K562 (cell line): ENCODE data around the gene GRHPR. TPM values are rescaled to one million over a fixed set of nuclear protein-coding genes. Genes with fewer than 3 reads are reported as not detected.

Source experiments
- CREB1 ChIP-seq, 2 experiments: sonication (generic) in 1 of 2; formaldehyde crosslinking in 1 of 2; IDR thresholded peaks; 2 replicates each; pipeline versions ENCODE4 v1.6.1 to v1.8.0; 2012 to 2022; ENCODE audit warnings: inconsistent platforms in 1 of 2, mild to moderate bottlenecking in 1 of 2, missing genetic modification reagents in 1 of 2, moderate library complexity in 1 of 2
- FOXJ3 ChIP-seq: sonication (generic); formaldehyde crosslinking; IDR thresholded peaks from 2 replicates; pipeline ENCODE4 v1.4.0; 2020; ENCODE audit warnings: mild to moderate bottlenecking, missing genetic modification reagents
- NR3C1 ChIP-seq: sonication (generic); formaldehyde crosslinking; IDR thresholded peaks from 2 replicates; pipeline ENCODE4 v1.8.1; 2022; ENCODE audit warnings: missing genetic modification reagents
- PTRF ChIP-seq: fragments of 450-650 bp; IDR thresholded peaks from 2 replicates; pipeline ENCODE4 v1.6.1; 2016; ENCODE audit warnings: mild to moderate bottlenecking, missing genetic modification characterization, missing compliant biosample characterization
- PYGO2 ChIP-seq: fragments of 450-650 bp; IDR thresholded peaks from 2 replicates; pipeline ENCODE4 v1.6.1; 2016; ENCODE audit warnings: mild to moderate bottlenecking, missing genetic modification characterization, moderate library complexity, missing compliant biosample characterization
- SMAD1 ChIP-seq: fragments of 150-350 bp; IDR thresholded peaks from 2 replicates; pipeline ENCODE4 v1.6.1; 2014; ENCODE audit warnings: low read length, low read depth; ENCODE audit not compliant: partially characterized antibody
- TSC22D4 ChIP-seq: fragments of 450-650 bp; IDR thresholded peaks from 2 replicates; pipeline ENCODE4 v1.6.1; 2016; ENCODE audit warnings: missing genetic modification characterization, missing biosample characterization, control low read depth
- USF1 ChIP-seq: sonication (generic); formaldehyde crosslinking; IDR thresholded peaks from 2 replicates; pipeline ENCODE4 v1.9.0; 2022; ENCODE audit warnings: mild to moderate bottlenecking, missing genetic modification reagents
- VEZF1 ChIP-seq: fragments of 200-800 bp; sonication (Bioruptor generic); IDR thresholded peaks from 2 replicates; pipeline ENCODE4 v1.6.1; 2017; ENCODE audit warnings: missing genetic modification characterization, missing compliant biosample characterization
- XRCC3 ChIP-seq: fragments of 450-650 bp; IDR thresholded peaks from 2 replicates; pipeline ENCODE4 v1.6.1; 2017; ENCODE audit warnings: mild to moderate bottlenecking, moderate library complexity
- ZC3H8 ChIP-seq: fragments of 450-650 bp; IDR thresholded peaks from 2 replicates; pipeline ENCODE4 v1.6.1; 2017
- ZNF134 ChIP-seq: fragments of 250-450 bp; sonication (Bioruptor Pico); conservative IDR thresholded peaks from 2 replicates; pipeline ENCODE4 v1.4.0; 2020
- ZNF146 ChIP-seq: IDR thresholded peaks from one replicate; pipeline ENCODE4 v1.6.1; 2018; ENCODE audit warnings: missing compliant biosample characterization; ENCODE audit not compliant: unreplicated experiment
- ZNF282 ChIP-seq: sonication (generic); formaldehyde crosslinking; IDR thresholded peaks from 2 replicates; pipeline ENCODE4 v1.8.1; 2023; ENCODE audit warnings: missing genetic modification reagents
- polyA plus RNA-seq, 8 experiments: library from polyadenylated mRNA; depleted of rRNA in 4 of 8; stranded (reverse) in 5 of 8; unstranded in 3 of 8; fragments of >200 nt; fragmentation: Nextera tagmentation in 2 of 8; fragmentation: Illumina TruSeq in 1 of 8; extraction: Ambion mirVana in 2 of 8; extraction: Trizol in 1 of 8; gene quantifications; 2 replicates each; pipeline versions ENCODE4 v1.2.1 to v1.2.3, GENCODE V29; 2011 to 2014; ENCODE audit warnings: inconsistent platforms in 1 of 8, missing spikeins in 1 of 8
- total RNA-seq, 7 experiments: library from RNA; depleted of rRNA in 6 of 7; stranded (reverse); fragments of >200 nt in 6 of 7; fragmentation: Illumina TruSeq in 2 of 7; extraction: Trizol in 2 of 7; gene quantifications; 2 replicates each; pipeline versions ENCODE4 v1.2.1 to v1.2.3, GENCODE V29; 2011 to 2021; ENCODE audit warnings: low replicate concordance in 1 of 7
- TF ChIP-seq, protein P1 (sequence below): fragments of 450-650 bp; IDR thresholded peaks from 2 replicates; pipeline ENCODE4 v1.6.1; 2016; ENCODE audit warnings: mild to moderate bottlenecking
- TF ChIP-seq, protein P2 (sequence below): sonication (generic); formaldehyde crosslinking; IDR thresholded peaks from 2 replicates; pipeline ENCODE4 v1.8.1; 2023; ENCODE audit warnings: mild to moderate bottlenecking, missing genetic modification reagents, moderate library complexity
- TF ChIP-seq, protein P3 (sequence below): sonication (generic); formaldehyde crosslinking; IDR thresholded peaks from 2 replicates; pipeline ENCODE4 v1.8.0; 2022; ENCODE audit warnings: mild to moderate bottlenecking, low read depth, missing genetic modification reagents
- TF ChIP-seq, protein P4 (sequence below): fragments of 250-450 bp; sonication (Bioruptor Pico); IDR thresholded peaks from 2 replicates; pipeline ENCODE4 v1.8.0; 2021; ENCODE audit warnings: mild to moderate bottlenecking, moderate library complexity

GRHPR gene
- total and polyA plus RNA-seq, 9 of the 15 experiments (the other 6 are each of a cell fraction or from before 2014, with no cell fraction given): 38.9 to 144 (median 120) TPM

DNA sequence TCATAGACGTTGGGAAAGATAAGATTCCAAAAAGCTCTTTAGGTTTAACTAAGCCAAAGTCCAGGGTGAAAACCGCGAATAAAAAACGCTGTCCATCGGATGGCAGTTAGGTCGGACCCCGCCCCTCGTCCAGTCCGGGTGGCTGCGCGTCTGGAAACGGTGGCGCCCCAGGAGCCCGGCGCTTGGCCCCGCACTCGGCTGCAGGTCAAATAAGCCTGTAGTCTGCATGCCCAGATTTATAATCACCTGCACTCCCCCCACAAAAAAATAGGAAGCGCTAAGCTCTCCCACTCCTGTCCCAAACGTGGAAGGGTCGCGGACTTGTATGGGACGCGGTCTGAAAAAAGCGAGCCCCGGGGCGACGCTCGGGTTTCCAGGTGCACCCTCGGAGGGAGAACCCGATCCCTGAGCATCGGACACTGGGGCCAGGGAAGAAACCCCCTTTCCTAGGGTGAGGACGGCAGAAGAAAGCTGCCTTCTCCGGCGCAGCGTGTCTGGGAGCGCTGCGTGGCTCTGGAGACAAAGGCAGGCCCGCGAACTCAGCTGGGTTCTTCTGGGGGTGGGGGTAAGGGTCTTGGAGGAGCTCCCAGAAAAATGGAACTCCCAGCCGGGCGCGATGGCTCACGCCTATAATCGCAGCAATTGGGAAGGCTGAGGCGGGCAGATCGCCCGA, 43.7 kb downstream of the GRHPR start (continued):
- TF ChIP-seq, protein P1, sequence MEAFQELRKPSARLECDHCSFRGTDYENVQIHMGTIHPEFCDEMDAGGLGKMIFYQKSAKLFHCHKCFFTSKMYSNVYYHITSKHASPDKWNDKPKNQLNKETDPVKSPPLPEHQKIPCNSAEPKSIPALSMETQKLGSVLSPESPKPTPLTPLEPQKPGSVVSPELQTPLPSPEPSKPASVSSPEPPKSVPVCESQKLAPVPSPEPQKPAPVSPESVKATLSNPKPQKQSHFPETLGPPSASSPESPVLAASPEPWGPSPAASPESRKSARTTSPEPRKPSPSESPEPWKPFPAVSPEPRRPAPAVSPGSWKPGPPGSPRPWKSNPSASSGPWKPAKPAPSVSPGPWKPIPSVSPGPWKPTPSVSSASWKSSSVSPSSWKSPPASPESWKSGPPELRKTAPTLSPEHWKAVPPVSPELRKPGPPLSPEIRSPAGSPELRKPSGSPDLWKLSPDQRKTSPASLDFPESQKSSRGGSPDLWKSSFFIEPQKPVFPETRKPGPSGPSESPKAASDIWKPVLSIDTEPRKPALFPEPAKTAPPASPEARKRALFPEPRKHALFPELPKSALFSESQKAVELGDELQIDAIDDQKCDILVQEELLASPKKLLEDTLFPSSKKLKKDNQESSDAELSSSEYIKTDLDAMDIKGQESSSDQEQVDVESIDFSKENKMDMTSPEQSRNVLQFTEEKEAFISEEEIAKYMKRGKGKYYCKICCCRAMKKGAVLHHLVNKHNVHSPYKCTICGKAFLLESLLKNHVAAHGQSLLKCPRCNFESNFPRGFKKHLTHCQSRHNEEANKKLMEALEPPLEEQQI: no peak
- no peak for TF ChIP-seq USF1
- TF ChIP-seq, protein P2, sequence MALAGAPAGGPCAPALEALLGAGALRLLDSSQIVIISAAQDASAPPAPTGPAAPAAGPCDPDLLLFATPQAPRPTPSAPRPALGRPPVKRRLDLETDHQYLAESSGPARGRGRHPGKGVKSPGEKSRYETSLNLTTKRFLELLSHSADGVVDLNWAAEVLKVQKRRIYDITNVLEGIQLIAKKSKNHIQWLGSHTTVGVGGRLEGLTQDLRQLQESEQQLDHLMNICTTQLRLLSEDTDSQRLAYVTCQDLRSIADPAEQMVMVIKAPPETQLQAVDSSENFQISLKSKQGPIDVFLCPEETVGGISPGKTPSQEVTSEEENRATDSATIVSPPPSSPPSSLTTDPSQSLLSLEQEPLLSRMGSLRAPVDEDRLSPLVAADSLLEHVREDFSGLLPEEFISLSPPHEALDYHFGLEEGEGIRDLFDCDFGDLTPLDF (CRISPR knock-in tag): no peak
- TF ChIP-seq NR3C1 (CRISPR knock-in tag): no peak
- no peak for TF ChIP-seq PTRF (tag)
- no peak for TF ChIP-seq ZNF146 (CRISPR knock-in tag)
- TF ChIP-seq VEZF1 (CRISPR knock-in tag): no peak
- TF ChIP-seq, protein P3, sequence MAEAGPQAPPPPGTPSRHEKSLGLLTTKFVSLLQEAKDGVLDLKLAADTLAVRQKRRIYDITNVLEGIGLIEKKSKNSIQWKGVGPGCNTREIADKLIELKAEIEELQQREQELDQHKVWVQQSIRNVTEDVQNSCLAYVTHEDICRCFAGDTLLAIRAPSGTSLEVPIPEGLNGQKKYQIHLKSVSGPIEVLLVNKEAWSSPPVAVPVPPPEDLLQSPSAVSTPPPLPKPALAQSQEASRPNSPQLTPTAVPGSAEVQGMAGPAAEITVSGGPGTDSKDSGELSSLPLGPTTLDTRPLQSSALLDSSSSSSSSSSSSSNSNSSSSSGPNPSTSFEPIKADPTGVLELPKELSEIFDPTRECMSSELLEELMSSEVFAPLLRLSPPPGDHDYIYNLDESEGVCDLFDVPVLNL: no peak
- TF ChIP-seq ZNF134 (CRISPR knock-in tag): no peak
- TF ChIP-seq PYGO2 (tag): no peak
- no peak for TF ChIP-seq XRCC3
- TF ChIP-seq FOXJ3 (CRISPR knock-in tag): no peak
- no peak for TF ChIP-seq ZNF282 (CRISPR knock-in tag)
- TF ChIP-seq SMAD1: no peak
- no peak for TF ChIP-seq CREB1 (IDR thresholded peaks at IDR 0.05)
- no peak for TF ChIP-seq CREB1 (CRISPR knock-in tag; IDR thresholded peaks at IDR 0.05)
- TF ChIP-seq TSC22D4 (tag): no peak
- TF ChIP-seq, protein P4, sequence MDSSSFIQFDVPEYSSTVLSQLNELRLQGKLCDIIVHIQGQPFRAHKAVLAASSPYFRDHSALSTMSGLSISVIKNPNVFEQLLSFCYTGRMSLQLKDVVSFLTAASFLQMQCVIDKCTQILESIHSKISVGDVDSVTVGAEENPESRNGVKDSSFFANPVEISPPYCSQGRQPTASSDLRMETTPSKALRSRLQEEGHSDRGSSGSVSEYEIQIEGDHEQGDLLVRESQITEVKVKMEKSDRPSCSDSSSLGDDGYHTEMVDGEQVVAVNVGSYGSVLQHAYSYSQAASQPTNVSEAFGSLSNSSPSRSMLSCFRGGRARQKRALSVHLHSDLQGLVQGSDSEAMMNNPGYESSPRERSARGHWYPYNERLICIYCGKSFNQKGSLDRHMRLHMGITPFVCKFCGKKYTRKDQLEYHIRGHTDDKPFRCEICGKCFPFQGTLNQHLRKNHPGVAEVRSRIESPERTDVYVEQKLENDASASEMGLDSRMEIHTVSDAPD (CRISPR knock-in tag): no peak
- no peak for TF ChIP-seq ZC3H8
